Breast epithelium (tissue), 3 donors: Measurements from ENCODE around the gene GPR152.

Experiments
- POLR2A ChIP-seq: fragments of 450-650 bp; IDR thresholded peaks from one replicate; pipeline ENCODE4 v1.6.1; 2016; ENCODE audit warnings: antibody characterized with exemption, mild to moderate bottlenecking, moderate library complexity
- TF ChIP-seq, protein P1 (sequence below), 3 donors: fragments of 450-650 bp; IDR thresholded peaks; one replicate each; pipeline ENCODE4 v1.5.1; 2016 to 2017; ENCODE audit warnings: antibody characterized with exemption in 3 of 3, mild to moderate bottlenecking in 3 of 3, moderate library complexity in 3 of 3

DNA sequence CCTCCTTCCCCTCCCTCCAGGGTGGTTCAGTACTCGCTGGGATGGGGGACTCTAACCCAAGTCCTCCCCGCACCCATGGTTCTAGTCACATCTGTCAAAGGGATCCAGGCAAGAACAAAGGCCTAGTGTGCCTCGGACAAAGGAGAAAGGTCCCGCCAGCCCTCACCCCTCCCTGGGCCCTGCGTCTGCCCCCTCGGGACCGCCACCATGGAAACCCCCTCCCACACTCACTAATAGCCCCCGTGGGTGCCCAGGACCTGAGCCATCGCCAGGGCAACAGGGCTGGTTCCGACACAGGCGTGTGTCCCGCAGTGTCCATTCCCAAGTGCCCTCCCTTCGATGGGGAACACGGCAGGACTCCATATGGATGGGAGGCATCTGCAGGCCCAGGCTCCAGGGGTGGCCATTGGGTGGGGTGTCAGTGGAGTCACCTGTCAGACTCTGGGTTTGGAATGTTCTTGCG lies 42.1 kb downstream of the GPR152 start:
- TF ChIP-seq, protein P1, sequence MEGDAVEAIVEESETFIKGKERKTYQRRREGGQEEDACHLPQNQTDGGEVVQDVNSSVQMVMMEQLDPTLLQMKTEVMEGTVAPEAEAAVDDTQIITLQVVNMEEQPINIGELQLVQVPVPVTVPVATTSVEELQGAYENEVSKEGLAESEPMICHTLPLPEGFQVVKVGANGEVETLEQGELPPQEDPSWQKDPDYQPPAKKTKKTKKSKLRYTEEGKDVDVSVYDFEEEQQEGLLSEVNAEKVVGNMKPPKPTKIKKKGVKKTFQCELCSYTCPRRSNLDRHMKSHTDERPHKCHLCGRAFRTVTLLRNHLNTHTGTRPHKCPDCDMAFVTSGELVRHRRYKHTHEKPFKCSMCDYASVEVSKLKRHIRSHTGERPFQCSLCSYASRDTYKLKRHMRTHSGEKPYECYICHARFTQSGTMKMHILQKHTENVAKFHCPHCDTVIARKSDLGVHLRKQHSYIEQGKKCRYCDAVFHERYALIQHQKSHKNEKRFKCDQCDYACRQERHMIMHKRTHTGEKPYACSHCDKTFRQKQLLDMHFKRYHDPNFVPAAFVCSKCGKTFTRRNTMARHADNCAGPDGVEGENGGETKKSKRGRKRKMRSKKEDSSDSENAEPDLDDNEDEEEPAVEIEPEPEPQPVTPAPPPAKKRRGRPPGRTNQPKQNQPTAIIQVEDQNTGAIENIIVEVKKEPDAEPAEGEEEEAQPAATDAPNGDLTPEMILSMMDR (IDR thresholded peaks at IDR 0.05) = no peak
- TF ChIP-seq POLR2A = no peak
